Panc1 (cell line): Measurements from ENCODE around the gene URAD.

ENCODE experiments used
- CTCF ChIP-seq: fragments of 450-650 bp; IDR thresholded peaks from 2 replicates; pipeline ENCODE4 v1.5.1; 2017; ENCODE audit warnings: mild to moderate bottlenecking
- POLR2AphosphoS5 ChIP-seq: IDR thresholded peaks from 2 replicates; pipeline ENCODE4 v1.6.1; 2012; ENCODE audit warnings: mild to moderate bottlenecking, low read depth, low read length, moderate library complexity
- REST ChIP-seq, 2 experiments: IDR thresholded peaks; 2 replicates each; pipeline ENCODE4 v1.6.1; 2011 to 2012; ENCODE audit warnings: low read depth in 2 of 2, control low read depth in 1 of 2, low read length in 1 of 2, mild to moderate bottlenecking in 1 of 2, moderate library complexity in 1 of 2; ENCODE audit not compliant: insufficient read depth in 1 of 2
- SIN3A ChIP-seq: IDR thresholded peaks from 2 replicates; pipeline ENCODE4 v1.6.1; 2012; ENCODE audit warnings: low read depth, mild to moderate bottlenecking, low read length, moderate library complexity, borderline replicate concordance; ENCODE audit not compliant: insufficient read depth

GRCh38 chr13:28033894-28034655 lies 45.6 kb upstream of the URAD start:
- TF ChIP-seq CTCF (no peak), SIN3A (no peak), POLR2AphosphoS5 (no peak), REST (IDR thresholded peaks at IDR 0.05; ENCODE audit: insufficient read depth in 1 of 2, low read depth in 2 of 2, low read length in 1 of 2) (no peak)
